ENCODE results near the gene OR10P1. TPM values are rescaled to one million over a fixed set of nuclear protein-coding genes. Genes with fewer than 3 reads are reported as not detected.
A peak's percentile ranks its signal among the peaks of the same experiment; 100 is the strongest.

The OR10P1 gene
- polyA plus RNA-seq, 2 of the 4 experiments (the other 2 are of a cell fraction) = not detected

DNA sequence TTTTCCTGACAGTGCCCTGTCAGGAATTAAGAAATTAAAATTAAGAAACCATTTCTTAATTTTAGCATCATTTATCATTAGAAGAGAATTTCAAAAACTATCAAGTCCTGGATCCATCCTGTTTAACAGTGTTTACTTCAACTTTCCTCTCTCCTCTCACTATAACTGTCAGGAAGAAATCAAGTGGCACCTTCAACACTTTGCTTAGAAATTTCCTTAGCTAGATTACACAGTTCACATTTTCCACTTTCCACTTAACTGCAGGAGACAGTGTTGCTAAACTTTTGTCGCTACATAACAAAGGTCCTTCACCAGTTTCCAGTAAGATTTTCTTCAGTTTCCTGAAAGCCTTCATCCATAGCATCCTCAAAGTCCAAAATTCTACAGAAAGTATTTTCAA lies 21.9 kb upstream of the OR10P1 start:
- H3K27ac ChIP-seq = no peak overlapping the region
- no peak for ATAC-seq
- FAIRE-seq = peak; percentile 7
- TF ChIP-seq POLR2AphosphoS2 (conservative IDR thresholded peaks at IDR 0.05; ENCODE audit: low read length) (no peak), RCOR1 (IDR thresholded peaks at IDR 0.05; ENCODE audit: low read depth, low read length) (no peak), MAFK (IDR thresholded peaks at IDR 0.05; ENCODE audit: partially characterized antibody) (no peak), ZNF302 (CRISPR knock-in tag; IDR thresholded peaks at IDR 0.05) (no peak), NPAS2 (CRISPR knock-in tag; IDR thresholded peaks at IDR 0.05; ENCODE audit: borderline replicate concordance) (no peak)
- TF ChIP-seq, protein P1, sequence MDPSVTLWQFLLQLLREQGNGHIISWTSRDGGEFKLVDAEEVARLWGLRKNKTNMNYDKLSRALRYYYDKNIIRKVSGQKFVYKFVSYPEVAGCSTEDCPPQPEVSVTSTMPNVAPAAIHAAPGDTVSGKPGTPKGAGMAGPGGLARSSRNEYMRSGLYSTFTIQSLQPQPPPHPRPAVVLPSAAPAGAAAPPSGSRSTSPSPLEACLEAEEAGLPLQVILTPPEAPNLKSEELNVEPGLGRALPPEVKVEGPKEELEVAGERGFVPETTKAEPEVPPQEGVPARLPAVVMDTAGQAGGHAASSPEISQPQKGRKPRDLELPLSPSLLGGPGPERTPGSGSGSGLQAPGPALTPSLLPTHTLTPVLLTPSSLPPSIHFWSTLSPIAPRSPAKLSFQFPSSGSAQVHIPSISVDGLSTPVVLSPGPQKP (IDR thresholded peaks at IDR 0.05; ENCODE audit: low read depth, low read length) = no peak
- TF ChIP-seq, protein P2, sequence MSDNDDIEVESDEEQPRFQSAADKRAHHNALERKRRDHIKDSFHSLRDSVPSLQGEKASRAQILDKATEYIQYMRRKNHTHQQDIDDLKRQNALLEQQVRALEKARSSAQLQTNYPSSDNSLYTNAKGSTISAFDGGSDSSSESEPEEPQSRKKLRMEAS (IDR thresholded peaks at IDR 0.05) = no peak
- POLR2A ChIA-PET = no interaction called here
- DNase-seq (ENCODE audit: low read depth in 1 of 2, low spot score in 1 of 2) = no peak
- CTCF ChIA-PET = interaction anchor here (1.0 to 2.6 kb wide), 2 partner anchors 426 to 429 kb away, joined by 3 to 12 read pairs; no protein-coding TSS in a partner anchor
- WGBS (ENCODE audit: missing lambda C conversion rate) = 13% methylated on average over 1 of the region's 1 CpG
- peaks cover 10% of the 10 kb centered on the region; the same call in 2 of the 3 replicates for H3K9me3 ChIP-seq
- peaks cover under 1% of the 10 kb centered on the region for H3K4me1 ChIP-seq
- no peak overlapping the region for H3K4me3 ChIP-seq
- no peak overlapping the region for H3K4me2 ChIP-seq

DNA sequence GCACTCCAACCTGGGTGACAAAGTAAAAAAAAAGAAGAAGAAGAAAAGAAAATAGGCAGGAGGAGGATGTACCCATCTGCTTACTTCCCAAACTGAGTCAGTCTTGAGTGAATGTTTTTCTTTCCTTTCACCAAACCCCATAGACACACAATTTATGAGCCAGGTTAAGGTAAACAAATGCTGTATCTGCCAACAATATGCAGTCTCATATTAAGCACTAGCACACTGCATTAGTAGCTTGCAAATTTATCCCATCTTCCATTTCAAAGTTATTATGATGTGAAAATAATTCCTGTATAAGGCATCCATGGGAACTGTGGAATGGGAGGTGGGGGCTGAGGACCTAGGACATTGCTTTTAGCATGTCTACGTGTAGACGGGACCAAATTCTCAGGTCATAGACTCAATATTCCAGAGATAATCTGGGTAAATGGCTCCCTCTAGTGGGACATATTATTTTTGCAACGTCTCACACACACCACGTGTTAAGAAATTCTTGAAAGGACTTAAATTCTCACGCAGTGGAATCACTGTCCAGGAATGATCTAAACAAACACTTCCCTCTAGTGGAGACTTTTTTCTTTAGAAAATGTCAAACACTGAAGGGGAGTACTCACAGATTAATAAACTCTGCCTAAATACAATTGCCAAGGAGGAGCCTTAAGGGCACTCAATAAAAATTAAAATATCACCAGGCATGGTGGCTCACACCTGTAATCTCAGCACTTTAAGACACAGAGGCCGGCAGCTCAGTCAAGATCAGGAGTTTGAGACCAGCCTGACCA lies 17.1 kb upstream of the OR10P1 start:
- Histone ChIP-seq H3K4me3 (no peak overlapping the region), H3K4me2 (peak overlapping the region; percentile 39; the same call in 2 of the 3 replicates), H3K4me1 (peaks cover 5% of the 10 kb centered on the region), H3K27ac (peak overlapping the region in 1 of 2 experiments; percentile 38; a peak in 2 of 6 replicates), H3K9me3 (peaks cover 10% of the 10 kb centered on the region; the same call in 2 of the 3 replicates)
- CTCF ChIA-PET = interaction anchor here (0.6 to 3.8 kb wide), 24 partner anchors 8 to 1088 kb away, joined by 3 to 34 read pairs (median 4); partner anchors contain the start of gene OR10P1
- WGBS (ENCODE audit: missing lambda C conversion rate) = 2% methylated on average over 6 of the region's 6 CpGs
- POLR2A ChIA-PET = no interaction called here
- ATAC-seq = peak; percentile 89 to 98
- DNase-seq (ENCODE audit: low read depth in 1 of 2, low spot score in 1 of 2) = peak; percentile 91 to 94
- peak; percentile 99 for FAIRE-seq
- TF ChIP-seq RAD21 (conservative IDR thresholded peaks at IDR 0.05 in 1 of 2, IDR thresholded peaks at IDR 0.05 in 1 of 2) = peak; percentile 91 to 92
- TF ChIP-seq POLR2A (IDR thresholded peaks at IDR 0.05; ENCODE audit: low read length) = no peak
- TF ChIP-seq, protein P3, sequence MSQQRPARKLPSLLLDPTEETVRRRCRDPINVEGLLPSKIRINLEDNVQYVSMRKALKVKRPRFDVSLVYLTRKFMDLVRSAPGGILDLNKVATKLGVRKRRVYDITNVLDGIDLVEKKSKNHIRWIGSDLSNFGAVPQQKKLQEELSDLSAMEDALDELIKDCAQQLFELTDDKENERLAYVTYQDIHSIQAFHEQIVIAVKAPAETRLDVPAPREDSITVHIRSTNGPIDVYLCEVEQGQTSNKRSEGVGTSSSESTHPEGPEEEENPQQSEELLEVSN (IDR thresholded peaks at IDR 0.05; ENCODE audit: borderline replicate concordance, low read depth) = no peak
- no peak for TF ChIP-seq HOXB5 (CRISPR knock-in tag; IDR thresholded peaks at IDR 0.05)
- no peak for TF ChIP-seq NR3C1 (IDR thresholded peaks at IDR 0.05)
- TF ChIP-seq CHD4 (IDR thresholded peaks at IDR 0.05; ENCODE audit: borderline replicate concordance) = no peak
- TF ChIP-seq POLR2AphosphoS2 (conservative IDR thresholded peaks at IDR 0.05; ENCODE audit: low read length) = no peak
- TF ChIP-seq, protein P4, sequence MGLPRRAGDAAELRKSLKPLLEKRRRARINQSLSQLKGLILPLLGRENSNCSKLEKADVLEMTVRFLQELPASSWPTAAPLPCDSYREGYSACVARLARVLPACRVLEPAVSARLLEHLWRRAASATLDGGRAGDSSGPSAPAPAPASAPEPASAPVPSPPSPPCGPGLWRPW (IDR thresholded peaks at IDR 0.05) = no peak
- TF ChIP-seq NPAS2 (CRISPR knock-in tag; IDR thresholded peaks at IDR 0.05; ENCODE audit: borderline replicate concordance) = no peak
- TF ChIP-seq, protein P5, sequence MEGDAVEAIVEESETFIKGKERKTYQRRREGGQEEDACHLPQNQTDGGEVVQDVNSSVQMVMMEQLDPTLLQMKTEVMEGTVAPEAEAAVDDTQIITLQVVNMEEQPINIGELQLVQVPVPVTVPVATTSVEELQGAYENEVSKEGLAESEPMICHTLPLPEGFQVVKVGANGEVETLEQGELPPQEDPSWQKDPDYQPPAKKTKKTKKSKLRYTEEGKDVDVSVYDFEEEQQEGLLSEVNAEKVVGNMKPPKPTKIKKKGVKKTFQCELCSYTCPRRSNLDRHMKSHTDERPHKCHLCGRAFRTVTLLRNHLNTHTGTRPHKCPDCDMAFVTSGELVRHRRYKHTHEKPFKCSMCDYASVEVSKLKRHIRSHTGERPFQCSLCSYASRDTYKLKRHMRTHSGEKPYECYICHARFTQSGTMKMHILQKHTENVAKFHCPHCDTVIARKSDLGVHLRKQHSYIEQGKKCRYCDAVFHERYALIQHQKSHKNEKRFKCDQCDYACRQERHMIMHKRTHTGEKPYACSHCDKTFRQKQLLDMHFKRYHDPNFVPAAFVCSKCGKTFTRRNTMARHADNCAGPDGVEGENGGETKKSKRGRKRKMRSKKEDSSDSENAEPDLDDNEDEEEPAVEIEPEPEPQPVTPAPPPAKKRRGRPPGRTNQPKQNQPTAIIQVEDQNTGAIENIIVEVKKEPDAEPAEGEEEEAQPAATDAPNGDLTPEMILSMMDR (IDR thresholded peaks at IDR 0.05) = peak; percentile 98
- TF ChIP-seq CEBPB (IDR thresholded peaks at IDR 0.05) = 0 out of 4 replicates have a peak, but pooled peaks of 1 of the 2 experiments have one; percentile 46
- TF ChIP-seq RFX5 (IDR thresholded peaks at IDR 0.05) = no peak
- TF ChIP-seq MAZ (IDR thresholded peaks at IDR 0.05; ENCODE audit: borderline replicate concordance, low read depth, low read length) = no peak
- no peak for TF ChIP-seq CHD2 (IDR thresholded peaks at IDR 0.05; ENCODE audit: low read length, partially characterized antibody)
- no peak for TF ChIP-seq GATA3 (IDR thresholded peaks at IDR 0.05; ENCODE audit: borderline replicate concordance)
- no peak for TF ChIP-seq NFE2L2 (conservative IDR thresholded peaks at IDR 0.05; ENCODE audit: low read length)
- TF ChIP-seq CBX8 (IDR thresholded peaks at IDR 0.05) = no peak
- no peak for TF ChIP-seq PHF8 (IDR thresholded peaks at IDR 0.05; ENCODE audit: borderline replicate concordance, low read depth)
- TF ChIP-seq, protein P6, sequence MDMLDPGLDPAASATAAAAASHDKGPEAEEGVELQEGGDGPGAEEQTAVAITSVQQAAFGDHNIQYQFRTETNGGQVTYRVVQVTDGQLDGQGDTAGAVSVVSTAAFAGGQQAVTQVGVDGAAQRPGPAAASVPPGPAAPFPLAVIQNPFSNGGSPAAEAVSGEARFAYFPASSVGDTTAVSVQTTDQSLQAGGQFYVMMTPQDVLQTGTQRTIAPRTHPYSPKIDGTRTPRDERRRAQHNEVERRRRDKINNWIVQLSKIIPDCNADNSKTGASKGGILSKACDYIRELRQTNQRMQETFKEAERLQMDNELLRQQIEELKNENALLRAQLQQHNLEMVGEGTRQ (IDR thresholded peaks at IDR 0.05) = peak; percentile 74
- TF ChIP-seq, protein P7, sequence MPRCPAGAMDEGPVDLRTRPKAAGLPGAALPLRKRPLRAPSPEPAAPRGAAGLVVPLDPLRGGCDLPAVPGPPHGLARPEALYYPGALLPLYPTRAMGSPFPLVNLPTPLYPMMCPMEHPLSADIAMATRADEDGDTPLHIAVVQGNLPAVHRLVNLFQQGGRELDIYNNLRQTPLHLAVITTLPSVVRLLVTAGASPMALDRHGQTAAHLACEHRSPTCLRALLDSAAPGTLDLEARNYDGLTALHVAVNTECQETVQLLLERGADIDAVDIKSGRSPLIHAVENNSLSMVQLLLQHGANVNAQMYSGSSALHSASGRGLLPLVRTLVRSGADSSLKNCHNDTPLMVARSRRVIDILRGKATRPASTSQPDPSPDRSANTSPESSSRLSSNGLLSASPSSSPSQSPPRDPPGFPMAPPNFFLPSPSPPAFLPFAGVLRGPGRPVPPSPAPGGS (IDR thresholded peaks at IDR 0.05) = no peak
- TF ChIP-seq MYC (IDR thresholded peaks at IDR 0.05; ENCODE audit: borderline replicate concordance, low read length) = no peak; the same call in 1 of the 2 replicates
- no peak for TF ChIP-seq ZC3H11A (IDR thresholded peaks at IDR 0.05)
- TF ChIP-seq FOSL2 (IDR thresholded peaks at IDR 0.05) = no peak
- peak; percentile 86 for TF ChIP-seq FOSL2 (CRISPR knock-in tag; IDR thresholded peaks at IDR 0.05)
- no peak for TF ChIP-seq EHMT2 (IDR thresholded peaks at IDR 0.05; ENCODE audit: low read depth)
- TF ChIP-seq HDAC2 (IDR thresholded peaks at IDR 0.05) = no peak
- peak; percentile 14 for TF ChIP-seq ZFP36 (IDR thresholded peaks at IDR 0.05; ENCODE audit: borderline replicate concordance, partially characterized antibody)
